Brain microvascular endothelial cell (primary cell): ENCODE data around the gene KBTBD7.

Experiments
- DNase-seq: peaks from one replicate; pipeline ENCODE4 v3.0.0-alpha.2; 2020
- H3K27ac ChIP-seq: fragments of 250-450 bp; sonication (Bioruptor Pico); 2 replicates; pipeline ENCODE4 v1.5.1; 2020; ENCODE audit warnings: mild to moderate bottlenecking, moderate library complexity
- H3K27me3 ChIP-seq: fragments of 250-450 bp; sonication (Bioruptor Pico); replicated peaks from 2 replicates; pipeline ENCODE4 v1.5.1; 2020; ENCODE audit warnings: mild to moderate bottlenecking
- H3K36me3 ChIP-seq: fragments of 250-450 bp; sonication (Bioruptor Pico); replicated peaks from 2 replicates; pipeline ENCODE4 v1.5.1; 2020; ENCODE audit warnings: mild to moderate bottlenecking
- H3K4me3 ChIP-seq: 2 replicates; pipeline ENCODE4 v1.5.1; 2011; ENCODE audit warnings: low read depth, mild to moderate bottlenecking, control low read depth, low read length, moderate library complexity
- CTCF ChIP-seq: IDR thresholded peaks from 2 replicates; pipeline ENCODE4 v1.5.1; 2011; ENCODE audit warnings: low read depth, mild to moderate bottlenecking, moderate library complexity, low read length, control low read depth, inconsistent platforms; ENCODE audit errors: missing control alignments
- in situ Hi-C: cut with HindIII; loops from 2 replicates; pipeline ENCODE4 v1.10.0; 2017; ENCODE audit warnings: low sequenced_read_pairs, low pct_ligation_motif_present

The KBTBD7 gene

GRCh38 chr13:41231025-41231677, 36.8 kb upstream of the KBTBD7 start:
- H3K4me3 ChIP-seq = no peak overlapping the region
- TF ChIP-seq CTCF = no peak
- H3K36me3 ChIP-seq = no peaks in the 10 kb centered on the region
- in situ Hi-C loops = no loop called here
- no peaks in the 10 kb centered on the region for H3K27me3 ChIP-seq
- DNase-seq = no peak
- H3K27ac ChIP-seq = no peak overlapping the region

- Histone ChIP-seq H3K27ac (no peak overlapping the region), H3K27me3 (no peaks in the 10 kb centered on the region), H3K36me3 (no peaks in the 10 kb centered on the region), H3K4me3 (no peak overlapping the region)
- TF ChIP-seq CTCF = no peak
- in situ Hi-C loops = no loop called here
- no peak for DNase-seq
These were observed 35.0 kb upstream of the KBTBD7 start for GRCh38 chr13:41229356-41229755.

GRCh38 chr13:41224113-41225110, 30.0 kb upstream of the KBTBD7 start:
- peak; percentile 76 for DNase-seq
- Histone ChIP-seq H3K36me3 (no peaks in the 10 kb centered on the region), H3K27me3 (no peaks in the 10 kb centered on the region), H3K4me3 (no peak overlapping the region), H3K27ac (peak overlapping the region; percentile 9)
- in situ Hi-C loops = no loop called here
- TF ChIP-seq CTCF = no peak

GRCh38 chr13:41222259-41222852, 28.0 kb upstream of the KBTBD7 start:
- Histone ChIP-seq H3K36me3 (no peaks in the 10 kb centered on the region), H3K27me3 (no peaks in the 10 kb centered on the region), H3K4me3 (no peak overlapping the region), H3K27ac (no peak overlapping the region)
- peak; percentile 75 for TF ChIP-seq CTCF
- in situ Hi-C loops = no loop called here
- peak; percentile 67 for DNase-seq

GRCh38 chr13:41220401-41220800, 26.0 kb upstream of the KBTBD7 start:
- no peak overlapping the region for H3K4me3 ChIP-seq
- no peak for DNase-seq
- TF ChIP-seq CTCF = no peak
- H3K36me3 ChIP-seq = no peaks in the 10 kb centered on the region
- H3K27ac ChIP-seq = no peak overlapping the region
- in situ Hi-C loops = no loop called here
- H3K27me3 ChIP-seq = no peaks in the 10 kb centered on the region
